Heart left ventricle (tissue), 16 donors: ENCODE data around the gene CPA4. TPM values are rescaled to one million over a fixed set of nuclear protein-coding genes. Genes with fewer than 3 reads are reported as not detected.
A peak's percentile ranks its signal among the peaks of the same experiment; 100 is the strongest.

Experiments used
- ATAC-seq, 4 donors: fragments of 200-7000 bp; cut with Tn5 transposase; one replicate each; pipeline ENCODE4 v1.9.1; 2020 to 2022; ENCODE audit warnings: moderate library complexity in 4 of 4, mild to moderate bottlenecking in 3 of 4, moderate number of reproducible peaks in 1 of 4
- DNase-seq, 5 donors: peaks; one replicate each; pipeline ENCODE4 v3.0.0-alpha.2; 2020
- H3K27ac ChIP-seq, 12 donors: fragments of 200-600 bp; sonication (generic) in 4 of 12; one replicate each; pipeline versions ENCODE4 v1.5.0 to v1.8.0; 2016 to 2022; ENCODE audit warnings: mild to moderate bottlenecking in 2 of 12
- H3K27me3 ChIP-seq, 9 donors: fragments of 200-600 bp; sonication (generic) in 2 of 9; one replicate each; pipeline versions ENCODE4 v1.5.1 to v1.8.0; 2016 to 2022; ENCODE audit warnings: mild to moderate bottlenecking in 3 of 9
- H3K36me3 ChIP-seq, 9 donors: fragments of 200-600 bp; sonication (generic) in 2 of 9; one replicate each; pipeline versions ENCODE4 v1.5.0 to v1.8.0; 2018 to 2022; ENCODE audit warnings: mild to moderate bottlenecking in 2 of 9
- H3K4me1 ChIP-seq, 12 donors: fragments of 200-600 bp; sonication (generic) in 4 of 12; one replicate each; pipeline versions ENCODE4 v1.5.0 to v1.8.0; 2016 to 2022; ENCODE audit warnings: mild to moderate bottlenecking in 3 of 12
- H3K4me3 ChIP-seq, 12 donors: fragments of 200-600 bp; sonication (generic) in 4 of 12; one replicate each; pipeline versions ENCODE4 v1.5.0 to v1.8.0; 2017 to 2022; ENCODE audit warnings: mild to moderate bottlenecking in 9 of 12, moderate library complexity in 4 of 12
- H3K9me3 ChIP-seq, 12 donors: fragments of 200-600 bp; sonication (generic) in 4 of 12; one replicate each; pipeline versions ENCODE4 v1.5.0 to v1.8.0; 2016 to 2022; ENCODE audit warnings: mild to moderate bottlenecking in 1 of 12
- CTCF ChIP-seq, 12 donors: fragments of 200-600 bp; sonication (generic) in 4 of 12; IDR thresholded peaks; one replicate each; pipeline versions ENCODE4 v1.5.0 to v1.8.0; 2018 to 2022; ENCODE audit warnings: antibody characterized with exemption in 12 of 12, mild to moderate bottlenecking in 5 of 12
- POLR2A ChIP-seq, 2 donors: fragments of 450-650 bp; IDR thresholded peaks; one replicate each; pipeline ENCODE4 v1.6.1; 2017; ENCODE audit warnings: antibody characterized with exemption in 2 of 2, mild to moderate bottlenecking in 2 of 2, moderate library complexity in 2 of 2
- WGBS, 4 donors: extraction: QIAGEN DNeasy Blood & Tissue Kit in 2 of 4; methylation state at CpG; one replicate each; pipeline versions ENCODE4 v1.1.5 to v1.1.7; 2013 to 2018; 5-methylcytosine and 5-hydroxymethylcytosine counted together
- intact Hi-C, 10 donors: fragments of 100-400 bp; cut with DNase I; formaldehyde crosslinking; loops; one replicate each; pipeline versions ENCODE4 v1.11.1 to v1.14.2; 2022
- polyA plus RNA-seq, 2 donors: library from polyadenylated mRNA; stranded (reverse); fragments of 200-250 nt; gene quantifications; one replicate each; pipeline ENCODE4 v1.2.3, GENCODE V29; 2013
- total RNA-seq, 9 donors: library from RNA; depleted of rRNA in 2 of 9; stranded (reverse); fragments of >200 nt in 2 of 9; fragmentation: NEBNext Ultra II Directional in 3 of 9; extraction: Animal tissue kit (Norgen Biotek cat#: 25700) in 3 of 9; gene quantifications; one replicate each; pipeline versions ENCODE4 v1.1.0 to v1.2.4, GENCODE V29; 2016 to 2023
- donor health status: ischemic (EF 13 %, LVEDD 7.1; RV severe dilation, severe dysfunction).
- donor health status: healthy with polysubstance abuse.
- donor health status: DM: no; HTN: yes; CAD: no.
- donor health status: DM: no; HTN: no; CAD: no.
- donor health status: ischemic (EF 25% LVEDD 6.9; RV normal size, moderate dysfunction).
- donor health status: ischemic (EF 25% LVEDD 5.7; RV mildly dilated, moderate dysfunction).
- donor health status: healthy.
- donor health status: DM: yes; HTN: yes; CAD: no.
- donor health status: ischemic (EF 35%, LVEDD 5.7; RV mildly dilated, moderate dysfunction).
- donor health status: nonischemic (EF 11% LVEDD 7.7; RV severe dilation, severe dysfunction).
- donor health status: DM: yes; HTN: yes; CAD: no.
- donor health status: PGD.
- donor health status: ischemic (EF 29% LVEDD 5.4; RV normal size, mild dysfunction).
- donor health status: nonischemic (EF 23%, LVEDD 6.1; RV moderate dilation, normal function).

Gene CPA4
- total and polyA plus RNA-seq, 11 donors, result 0.06 to 22.2 (median 0.27) TPM; not detected in 7

GRCh38 chr7:130366564-130366963 lies 73.6 kb downstream of the CPA4 start:
- Histone ChIP-seq H3K27ac (no peak overlapping the region), H3K9me3 (no peaks in the 10 kb centered on the region), H3K4me1 (peaks cover 0 to 27% (median 3%) of the 10 kb centered on the region in 12 donors), H3K27me3 (no peaks in the 10 kb centered on the region), H3K36me3 (no peaks in the 10 kb centered on the region), H3K4me3 (no peak overlapping the region)
- DNase-seq (no peak), ATAC-seq (no peak)
- WGBS, 4 donors, result 91 to 94% (median 92%) methylated on average over 5 to 6 of the region's 6 CpGs
- TF ChIP-seq POLR2A (IDR thresholded peaks at IDR 0.05) (no peak), CTCF (IDR thresholded peaks at IDR 0.05) (no peak)
- intact Hi-C loops, result no loop called here

- Histone ChIP-seq H3K27me3 (no peaks in the 10 kb centered on the region), H3K4me3 (no peak overlapping the region), H3K4me1 (peaks cover 0 to 31% (median 3%) of the 10 kb centered on the region in 12 donors), H3K27ac (no peak overlapping the region), H3K36me3 (no peaks in the 10 kb centered on the region), H3K9me3 (no peaks in the 10 kb centered on the region)
- DNase-seq, result no peak
- intact Hi-C loops, result no loop called here
- 82 to 88% (median 87%) methylated on average over 13 of the region's 13 CpGs for WGBS, 4 donors
- no peak for ATAC-seq
- TF ChIP-seq POLR2A (IDR thresholded peaks at IDR 0.05) (no peak), CTCF (IDR thresholded peaks at IDR 0.05) (no peak)
Observed at GRCh38 chr7:130367088-130367755, 74.3 kb downstream of the CPA4 start.

- Histone ChIP-seq H3K4me1 (peaks cover 0 to 39% (median 6%) of the 10 kb centered on the region in 12 donors), H3K4me3 (no peak overlapping the region), H3K27ac (no peak overlapping the region), H3K27me3 (no peaks in the 10 kb centered on the region), H3K36me3 (no peaks in the 10 kb centered on the region), H3K9me3 (no peaks in the 10 kb centered on the region)
- no peak for DNase-seq
- intact Hi-C loops, result no loop called here
- ATAC-seq, result no peak
- 90 to 95% (median 93%) methylated on average over 17 to 19 of the region's 19 CpGs for WGBS, 4 donors
- TF ChIP-seq POLR2A (IDR thresholded peaks at IDR 0.05), result no peak
- TF ChIP-seq CTCF (IDR thresholded peaks at IDR 0.05), result no peak
Observed at GRCh38 chr7:130367836-130368746, 75.1 kb downstream of the CPA4 start.

GRCh38 chr7:130369110-130369711 lies 76.2 kb downstream of the CPA4 start:
- no peak overlapping the region for H3K4me3 ChIP-seq
- no peaks in the 10 kb centered on the region for H3K27me3 ChIP-seq
- H3K9me3 ChIP-seq, result no peaks in the 10 kb centered on the region
- WGBS, 4 donors, result 48 to 55% (median 55%) methylated on average over 10 of the region's 10 CpGs
- DNase-seq, result no peak
- H3K27ac ChIP-seq, result peak overlapping the region in 2 of 12 donors; percentile 43 to 61
- no peaks in the 10 kb centered on the region for H3K36me3 ChIP-seq
- peaks cover 0 to 51% (median 15%) of the 10 kb centered on the region in 12 donors for H3K4me1 ChIP-seq
- TF ChIP-seq POLR2A (IDR thresholded peaks at IDR 0.05) (no peak), CTCF (IDR thresholded peaks at IDR 0.05) (no peak)
- intact Hi-C loops, result no loop called here
- ATAC-seq, result peak in 2 of 4 donors; percentile 28 to 63
